Activated CD4-positive, alpha-beta T cell treated with anti-CD3 and anti-CD28 coated beads, Interleukin-2, amount 10 ng/mL, durations not matched to agents 7 days and 5 days (primary cell): ENCODE measurements around the gene C1orf21. TPM values are rescaled to one million over a fixed set of nuclear protein-coding genes. Genes with fewer than 3 reads are reported as not detected.

Source experiments
- CTCF ChIA-PET: fragments of 350-600 bp; sonication (Branson Sonifier 250); formaldehyde crosslinking; loops from one replicate; lab custom pipeline; 2021; ENCODE audit warnings: antibody characterized with exemption; lab: Charles Lee
- POLR2A ChIA-PET: fragments of 350-600 bp; sonication (Branson Sonifier 250); formaldehyde crosslinking; loops from one replicate; lab custom pipeline; 2021; ENCODE audit warnings: antibody characterized with exemption; lab: Charles Lee
- DNase-seq: peaks from one replicate; pipeline ENCODE4 v3.0.0-alpha.2; 2020
- H3K27ac Mint-ChIP-seq: one replicate; pipeline ENCODE4 v1.8.0; 2021; ENCODE audit warnings: mild to moderate bottlenecking, moderate library complexity, mixed read lengths
- H3K27me3 Mint-ChIP-seq: one replicate; pipeline ENCODE4 v1.8.0; 2021; ENCODE audit warnings: mixed read lengths
- H3K36me3 Mint-ChIP-seq: one replicate; pipeline ENCODE4 v1.8.0; 2021; ENCODE audit warnings: low read depth, mixed read lengths
- H3K4me1 Mint-ChIP-seq: one replicate; pipeline ENCODE4 v1.8.0; 2021; ENCODE audit warnings: mixed read lengths
- H3K4me3 Mint-ChIP-seq: one replicate; pipeline ENCODE4 v1.8.0; 2021; ENCODE audit warnings: mild to moderate bottlenecking, moderate library complexity, mixed read lengths
- H3K9me3 Mint-ChIP-seq: one replicate; pipeline ENCODE4 v1.8.0; 2021; ENCODE audit warnings: mixed read lengths
- total RNA-seq, 2 experiments: library from RNA; stranded (reverse); gene quantifications; one replicate each; pipeline ENCODE4 v1.2.3, GENCODE V29; 2021

The C1orf21 gene
- total RNA-seq, 2 experiments from 2014 or later: 7.4 to 8.1 TPM

DNA sequence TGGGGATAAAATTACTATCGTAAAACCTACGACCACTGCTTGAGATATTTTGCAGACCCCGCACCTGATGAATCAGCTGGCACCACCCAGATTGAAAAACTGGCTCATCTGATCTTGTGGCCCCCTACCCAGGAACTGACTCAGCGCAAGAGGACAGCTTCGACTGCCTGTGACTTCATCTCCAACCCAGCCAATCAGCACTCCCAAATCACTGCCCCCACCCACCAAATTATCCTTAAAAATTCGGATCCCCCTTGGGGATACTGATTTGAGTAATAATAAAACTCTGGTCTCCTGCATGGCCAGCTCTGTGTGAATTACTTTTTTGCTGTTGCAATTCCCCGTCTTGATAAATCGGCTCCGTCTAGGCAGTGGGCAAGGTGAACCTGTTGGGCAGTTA, 286.5 kb downstream of the C1orf21 start:
- Mint-ChIP-seq H3K4me3 (no peak overlapping the region), H3K27ac (no peak overlapping the region), H3K9me3 (no peaks in the 10 kb centered on the region), H3K4me1 (no peaks in the 10 kb centered on the region), H3K36me3 (no peaks in the 10 kb centered on the region), H3K27me3 (peaks cover 30% of the 10 kb centered on the region)
- POLR2A ChIA-PET: no interaction called here
- CTCF ChIA-PET: interaction anchor here (0.8 kb wide), 1 partner anchor 9 kb away, joined by 3 read pairs; no protein-coding TSS in a partner anchor
- no peak for DNase-seq

DNA sequence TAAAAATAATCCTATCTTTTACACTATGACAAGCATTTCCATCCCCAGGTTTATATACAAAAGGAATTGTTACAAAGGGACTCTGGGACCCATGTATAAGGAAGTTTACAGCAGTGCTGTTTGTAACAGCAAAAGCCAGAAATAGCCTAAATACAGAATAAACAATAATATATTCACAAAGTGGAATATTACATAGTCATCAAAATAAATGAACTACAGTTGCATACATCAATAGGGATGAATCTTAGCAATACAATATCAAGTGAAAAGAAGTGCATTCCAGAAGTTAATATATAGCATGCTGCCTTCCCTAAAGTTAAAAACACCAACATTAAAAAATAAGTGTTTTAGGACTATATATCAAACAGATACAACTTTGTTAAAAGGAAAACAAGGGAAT, 290.5 kb downstream of the C1orf21 start:
- Mint-ChIP-seq H3K9me3 (peaks cover 4% of the 10 kb centered on the region), H3K27me3 (peaks cover 14% of the 10 kb centered on the region), H3K4me3 (no peak overlapping the region), H3K4me1 (no peaks in the 10 kb centered on the region), H3K36me3 (no peaks in the 10 kb centered on the region), H3K27ac (no peak overlapping the region)
- ChIA-PET CTCF (no interaction called here), POLR2A (no interaction called here)
- no peak for DNase-seq
